Esophagus squamous epithelium (tissue), 4 donors: ENCODE results near the gene BAZ2A.

Experiments used
- POLR2A ChIP-seq, 4 donors: fragments of 450-650 bp; IDR thresholded peaks; one replicate each; pipeline ENCODE4 v1.6.1; 2017; ENCODE audit warnings: antibody characterized with exemption in 4 of 4, mild to moderate bottlenecking in 4 of 4, moderate library complexity in 3 of 4
- TF ChIP-seq, protein P1 (sequence below), 6 experiments: fragments of 450-650 bp in 4 of 6; fragments of 200-600 bp in 2 of 6; sonication (generic) in 2 of 6; IDR thresholded peaks; one replicate each; pipeline ENCODE4 v1.5.1; 2016 to 2019; ENCODE audit warnings: antibody characterized with exemption in 6 of 6, mild to moderate bottlenecking in 4 of 6, moderate library complexity in 4 of 6

DNA sequence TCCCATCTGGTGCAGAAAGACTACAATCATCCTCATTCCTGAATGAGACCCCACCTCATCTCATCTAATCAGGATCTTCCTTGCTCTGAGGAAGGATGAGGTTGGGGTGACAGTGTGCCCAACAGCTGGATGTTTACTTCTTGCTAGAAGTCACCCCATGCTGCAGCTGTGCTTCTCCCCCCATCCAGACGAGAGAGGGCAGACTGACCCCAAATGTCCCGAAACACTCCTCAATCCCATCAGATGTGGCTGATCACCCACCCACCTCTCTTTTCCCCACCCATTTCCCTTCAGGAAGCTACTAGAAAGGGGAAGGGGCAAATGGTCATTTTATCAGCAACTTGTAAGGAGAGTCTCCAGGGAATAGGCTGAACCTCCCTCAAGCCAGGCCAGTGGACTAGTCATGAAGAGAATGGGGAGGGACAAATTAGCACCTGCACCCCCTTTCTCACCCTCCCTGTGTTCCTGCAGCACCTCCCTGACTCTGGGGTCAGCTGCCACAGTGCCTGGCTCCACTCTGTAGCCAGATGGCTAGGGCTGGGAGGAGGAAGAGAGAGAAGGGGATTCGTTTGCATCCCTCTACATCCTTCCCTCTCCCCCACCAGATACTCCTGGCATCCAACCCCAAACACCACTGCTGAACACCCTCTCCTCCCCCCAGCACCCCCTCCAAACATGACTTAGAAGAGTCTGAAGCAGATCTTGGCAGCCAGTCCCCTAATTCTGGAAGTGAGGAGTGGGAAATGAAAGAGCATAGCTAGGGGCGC lies 2.8 kb upstream of the BAZ2A start:
- TF ChIP-seq, protein P1, sequence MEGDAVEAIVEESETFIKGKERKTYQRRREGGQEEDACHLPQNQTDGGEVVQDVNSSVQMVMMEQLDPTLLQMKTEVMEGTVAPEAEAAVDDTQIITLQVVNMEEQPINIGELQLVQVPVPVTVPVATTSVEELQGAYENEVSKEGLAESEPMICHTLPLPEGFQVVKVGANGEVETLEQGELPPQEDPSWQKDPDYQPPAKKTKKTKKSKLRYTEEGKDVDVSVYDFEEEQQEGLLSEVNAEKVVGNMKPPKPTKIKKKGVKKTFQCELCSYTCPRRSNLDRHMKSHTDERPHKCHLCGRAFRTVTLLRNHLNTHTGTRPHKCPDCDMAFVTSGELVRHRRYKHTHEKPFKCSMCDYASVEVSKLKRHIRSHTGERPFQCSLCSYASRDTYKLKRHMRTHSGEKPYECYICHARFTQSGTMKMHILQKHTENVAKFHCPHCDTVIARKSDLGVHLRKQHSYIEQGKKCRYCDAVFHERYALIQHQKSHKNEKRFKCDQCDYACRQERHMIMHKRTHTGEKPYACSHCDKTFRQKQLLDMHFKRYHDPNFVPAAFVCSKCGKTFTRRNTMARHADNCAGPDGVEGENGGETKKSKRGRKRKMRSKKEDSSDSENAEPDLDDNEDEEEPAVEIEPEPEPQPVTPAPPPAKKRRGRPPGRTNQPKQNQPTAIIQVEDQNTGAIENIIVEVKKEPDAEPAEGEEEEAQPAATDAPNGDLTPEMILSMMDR (IDR thresholded peaks at IDR 0.05) = no peak
- TF ChIP-seq POLR2A (IDR thresholded peaks at IDR 0.05) = no peak
